ENCODE measurements around the gene ELFN1.

The ELFN1 gene

GRCh38 chr7:1727079-1727478 is 57.0 kb downstream of the ELFN1 start:
- no CpG with 5 or more reads among the region's 2 CpGs for WGBS (ENCODE audit: extremely low coverage, insufficient coverage, low lambda C conversion rate)
- no peaks in the 10 kb centered on the region for H3K36me3 ChIP-seq (ENCODE audit: control insufficient read depth, insufficient read depth, low read length)

GRCh38 chr7:1727812-1728570 is 57.9 kb downstream of the ELFN1 start:
- Histone ChIP-seq H3K36me3 (ENCODE audit: control insufficient read depth, insufficient read depth, low read length) (no peaks in the 10 kb centered on the region), H3K4ac (ENCODE audit: low read depth, low read length) (no peak overlapping the region), H3K4me2 (ENCODE audit: low read length) (no peak overlapping the region), H2BK15ac (replicated peaks; ENCODE audit: low read depth) (no peak overlapping the region), H3K18ac (ENCODE audit: low read length) (no peak overlapping the region), H3K27ac (ENCODE audit: low read depth, low read length) (no peak overlapping the region), H3K79me1 (ENCODE audit: low read length) (no peaks in the 10 kb centered on the region), H3K4me1 (ENCODE audit: control insufficient read depth, low read depth, low read length) (no peaks in the 10 kb centered on the region), H3K9ac (ENCODE audit: low read length) (no peak overlapping the region), H2BK5ac (ENCODE audit: low read length) (no peak overlapping the region), H3K56ac (ENCODE audit: low read length) (no peak overlapping the region), H4K5ac (ENCODE audit: low read length) (no peak overlapping the region), H3K27me3 (ENCODE audit: insufficient read depth, low read length, poor library complexity) (no peaks in the 10 kb centered on the region), H4K8ac (ENCODE audit: low read depth, low read length) (no peak overlapping the region), H2AK5ac (ENCODE audit: low read length) (no peak overlapping the region), H3K4me3 (ENCODE audit: low read length) (no peak overlapping the region), H2BK120ac (ENCODE audit: low read depth, low read length) (no peak overlapping the region), H3K23ac (ENCODE audit: low read length) (no peak overlapping the region), H3K79me2 (ENCODE audit: control insufficient read depth, insufficient read depth, low read length) (no peaks in the 10 kb centered on the region)
- WGBS (ENCODE audit: extremely low coverage, insufficient coverage, low lambda C conversion rate): no CpG with 5 or more reads among the region's 15 CpGs
- no peak for DNase-seq

More at GRCh38 chr7:1727079-1727478, 57.0 kb downstream of the ELFN1 start:
- H3K23ac ChIP-seq (ENCODE audit: low read length): no peak overlapping the region
- no peak overlapping the region for H3K27ac ChIP-seq (ENCODE audit: low read depth, low read length)
- no peak overlapping the region for H3K56ac ChIP-seq (ENCODE audit: low read length)
- H3K4me3 ChIP-seq (ENCODE audit: low read length): no peak overlapping the region
- H4K5ac ChIP-seq (ENCODE audit: low read length): no peak overlapping the region
- H3K4me1 ChIP-seq (ENCODE audit: control insufficient read depth, low read depth, low read length): no peaks in the 10 kb centered on the region
- no peak overlapping the region for H2BK15ac ChIP-seq (replicated peaks; ENCODE audit: low read depth)
- no peaks in the 10 kb centered on the region for H3K79me2 ChIP-seq (ENCODE audit: control insufficient read depth, insufficient read depth, low read length)
- no peak overlapping the region for H3K9ac ChIP-seq (ENCODE audit: low read length)
- H4K8ac ChIP-seq (ENCODE audit: low read depth, low read length): no peak overlapping the region
- H2AK5ac ChIP-seq (ENCODE audit: low read length): no peak overlapping the region
- no peak overlapping the region for H2BK5ac ChIP-seq (ENCODE audit: low read length)
- no peak for DNase-seq
- no peak overlapping the region for H3K4me2 ChIP-seq (ENCODE audit: low read length)
- H3K18ac ChIP-seq (ENCODE audit: low read length): no peak overlapping the region
- no peak overlapping the region for H3K4ac ChIP-seq (ENCODE audit: low read depth, low read length)
- no peaks in the 10 kb centered on the region for H3K79me1 ChIP-seq (ENCODE audit: low read length)
- no peak overlapping the region for H2BK120ac ChIP-seq (ENCODE audit: low read depth, low read length)
- no peaks in the 10 kb centered on the region for H3K27me3 ChIP-seq (ENCODE audit: insufficient read depth, low read length, poor library complexity)

GRCh38 chr7:1729183-1729582 is 59.1 kb downstream of the ELFN1 start:
- Histone ChIP-seq H2BK5ac (ENCODE audit: low read length) (no peak overlapping the region), H3K36me3 (ENCODE audit: control insufficient read depth, insufficient read depth, low read length) (no peaks in the 10 kb centered on the region), H3K27me3 (ENCODE audit: insufficient read depth, low read length, poor library complexity) (no peaks in the 10 kb centered on the region), H3K9ac (ENCODE audit: low read length) (no peak overlapping the region), H2BK15ac (replicated peaks; ENCODE audit: low read depth) (no peak overlapping the region), H3K27ac (ENCODE audit: low read depth, low read length) (no peak overlapping the region), H3K79me2 (ENCODE audit: control insufficient read depth, insufficient read depth, low read length) (no peaks in the 10 kb centered on the region), H3K18ac (ENCODE audit: low read length) (no peak overlapping the region), H3K4me1 (ENCODE audit: control insufficient read depth, low read depth, low read length) (no peaks in the 10 kb centered on the region), H3K56ac (ENCODE audit: low read length) (no peak overlapping the region), H2AK5ac (ENCODE audit: low read length) (no peak overlapping the region), H3K4ac (ENCODE audit: low read depth, low read length) (no peak overlapping the region), H3K79me1 (ENCODE audit: low read length) (no peaks in the 10 kb centered on the region), H3K4me2 (ENCODE audit: low read length) (no peak overlapping the region), H4K5ac (ENCODE audit: low read length) (no peak overlapping the region), H4K8ac (ENCODE audit: low read depth, low read length) (no peak overlapping the region), H3K23ac (ENCODE audit: low read length) (no peak overlapping the region), H2BK120ac (ENCODE audit: low read depth, low read length) (no peak overlapping the region), H3K4me3 (ENCODE audit: low read length) (no peak overlapping the region)
- WGBS (ENCODE audit: extremely low coverage, insufficient coverage, low lambda C conversion rate): no CpG with 5 or more reads among the region's 8 CpGs
- no peak for DNase-seq

- no peaks in the 10 kb centered on the region for H3K27me3 ChIP-seq (ENCODE audit: insufficient read depth, low read length, poor library complexity)
- H4K5ac ChIP-seq (ENCODE audit: low read length): no peak overlapping the region
- H3K56ac ChIP-seq (ENCODE audit: low read length): no peak overlapping the region
- no peaks in the 10 kb centered on the region for H3K79me2 ChIP-seq (ENCODE audit: control insufficient read depth, insufficient read depth, low read length)
- WGBS (ENCODE audit: extremely low coverage, insufficient coverage, low lambda C conversion rate): no CpG with 5 or more reads among the region's 16 CpGs
- DNase-seq: no peak
- H4K8ac ChIP-seq (ENCODE audit: low read depth, low read length): no peak overlapping the region
- no peak overlapping the region for H2BK5ac ChIP-seq (ENCODE audit: low read length)
- H3K79me1 ChIP-seq (ENCODE audit: low read length): no peaks in the 10 kb centered on the region
- no peak overlapping the region for H3K9ac ChIP-seq (ENCODE audit: low read length)
- H3K27ac ChIP-seq (ENCODE audit: low read depth, low read length): no peak overlapping the region
- H3K23ac ChIP-seq (ENCODE audit: low read length): no peak overlapping the region
- H3K4me3 ChIP-seq (ENCODE audit: low read length): no peak overlapping the region
- H3K4me1 ChIP-seq (ENCODE audit: control insufficient read depth, low read depth, low read length): no peaks in the 10 kb centered on the region
- no peak overlapping the region for H3K18ac ChIP-seq (ENCODE audit: low read length)
- H3K4ac ChIP-seq (ENCODE audit: low read depth, low read length): no peak overlapping the region
- no peak overlapping the region for H2BK120ac ChIP-seq (ENCODE audit: low read depth, low read length)
- H2BK15ac ChIP-seq (replicated peaks; ENCODE audit: low read depth): no peak overlapping the region
- H2AK5ac ChIP-seq (ENCODE audit: low read length): no peak overlapping the region
- no peaks in the 10 kb centered on the region for H3K36me3 ChIP-seq (ENCODE audit: control insufficient read depth, insufficient read depth, low read length)
- no peak overlapping the region for H3K4me2 ChIP-seq (ENCODE audit: low read length)
Observed at GRCh38 chr7:1729773-1730172, 59.7 kb downstream of the ELFN1 start.

GRCh38 chr7:1732072-1732471 is 62.0 kb downstream of the ELFN1 start:
- no peaks in the 10 kb centered on the region for H3K27me3 ChIP-seq (ENCODE audit: insufficient read depth, low read length, poor library complexity)
- no peaks in the 10 kb centered on the region for H3K79me1 ChIP-seq (ENCODE audit: low read length)
- no peak overlapping the region for H3K56ac ChIP-seq (ENCODE audit: low read length)
- no peak overlapping the region for H3K4me3 ChIP-seq (ENCODE audit: low read length)
- no peaks in the 10 kb centered on the region for H3K36me3 ChIP-seq (ENCODE audit: control insufficient read depth, insufficient read depth, low read length)
- no peak overlapping the region for H3K4ac ChIP-seq (ENCODE audit: low read depth, low read length)
- H3K27ac ChIP-seq (ENCODE audit: low read depth, low read length): no peak overlapping the region
- H2BK5ac ChIP-seq (ENCODE audit: low read length): no peak overlapping the region
- H4K5ac ChIP-seq (ENCODE audit: low read length): no peak overlapping the region
- no peak overlapping the region for H3K23ac ChIP-seq (ENCODE audit: low read length)
- H4K8ac ChIP-seq (ENCODE audit: low read depth, low read length): no peak overlapping the region
- no peak overlapping the region for H2AK5ac ChIP-seq (ENCODE audit: low read length)
- H2BK120ac ChIP-seq (ENCODE audit: low read depth, low read length): no peak overlapping the region
- no peak overlapping the region for H3K9ac ChIP-seq (ENCODE audit: low read length)
- H3K4me1 ChIP-seq (ENCODE audit: control insufficient read depth, low read depth, low read length): no peaks in the 10 kb centered on the region
- no peaks in the 10 kb centered on the region for H3K79me2 ChIP-seq (ENCODE audit: control insufficient read depth, insufficient read depth, low read length)
- H2BK15ac ChIP-seq (replicated peaks; ENCODE audit: low read depth): no peak overlapping the region
- H3K18ac ChIP-seq (ENCODE audit: low read length): no peak overlapping the region
- no peak overlapping the region for H3K4me2 ChIP-seq (ENCODE audit: low read length)
- no peak for DNase-seq
- no CpG with 5 or more reads among the region's 7 CpGs for WGBS (ENCODE audit: extremely low coverage, insufficient coverage, low lambda C conversion rate)

- Histone ChIP-seq H4K8ac (ENCODE audit: low read depth, low read length) (no peak overlapping the region), H3K79me2 (ENCODE audit: control insufficient read depth, insufficient read depth, low read length) (no peaks in the 10 kb centered on the region), H3K27me3 (ENCODE audit: insufficient read depth, low read length, poor library complexity) (no peaks in the 10 kb centered on the region), H2AK5ac (ENCODE audit: low read length) (no peak overlapping the region), H3K27ac (ENCODE audit: low read depth, low read length) (no peak overlapping the region), H3K4ac (ENCODE audit: low read depth, low read length) (no peak overlapping the region), H2BK120ac (ENCODE audit: low read depth, low read length) (no peak overlapping the region), H2BK5ac (ENCODE audit: low read length) (no peak overlapping the region), H3K36me3 (ENCODE audit: control insufficient read depth, insufficient read depth, low read length) (no peaks in the 10 kb centered on the region), H3K4me2 (ENCODE audit: low read length) (no peak overlapping the region), H4K5ac (ENCODE audit: low read length) (no peak overlapping the region), H2BK15ac (replicated peaks; ENCODE audit: low read depth) (no peak overlapping the region), H3K4me1 (ENCODE audit: control insufficient read depth, low read depth, low read length) (no peaks in the 10 kb centered on the region), H3K4me3 (ENCODE audit: low read length) (no peak overlapping the region), H3K23ac (ENCODE audit: low read length) (no peak overlapping the region), H3K9ac (ENCODE audit: low read length) (no peak overlapping the region), H3K18ac (ENCODE audit: low read length) (no peak overlapping the region), H3K56ac (ENCODE audit: low read length) (no peak overlapping the region), H3K79me1 (ENCODE audit: low read length) (no peaks in the 10 kb centered on the region)
- DNase-seq: no peak
- WGBS (ENCODE audit: extremely low coverage, insufficient coverage, low lambda C conversion rate): no CpG with 5 or more reads among the region's 10 CpGs
Observed at GRCh38 chr7:1732645-1733044, 62.6 kb downstream of the ELFN1 start.

Data from mesendoderm (in vitro differentiated cells).